ENCODE measurements around the gene MOGAT2.

DNA sequence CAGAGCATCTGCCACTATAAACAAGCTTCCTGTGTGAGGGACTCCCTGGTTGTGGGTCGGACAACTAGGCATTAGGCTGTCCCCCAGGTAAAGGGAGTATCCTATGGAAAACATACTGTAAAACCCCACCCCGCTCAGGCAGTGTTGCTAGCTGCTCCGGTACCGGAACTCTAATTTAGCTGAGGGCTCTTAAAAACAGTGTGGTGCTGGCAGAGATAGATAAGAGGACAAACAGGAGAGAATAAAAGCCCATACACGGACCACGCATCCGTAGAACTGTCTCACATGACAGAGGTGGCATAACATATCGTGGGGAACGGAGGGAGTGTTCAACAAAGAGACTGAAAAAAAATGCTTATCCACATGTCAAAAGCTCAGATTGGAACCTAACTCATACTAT, 3.4 kb upstream of the MOGAT2 start:
- TF ChIP-seq RXRA (CRISPR knock-in tag; IDR thresholded peaks at IDR 0.05): no peak
- no peak for TF ChIP-seq RFX5 (IDR thresholded peaks at IDR 0.05; ENCODE audit: low read depth, low read length)
- TF ChIP-seq, protein P1, sequence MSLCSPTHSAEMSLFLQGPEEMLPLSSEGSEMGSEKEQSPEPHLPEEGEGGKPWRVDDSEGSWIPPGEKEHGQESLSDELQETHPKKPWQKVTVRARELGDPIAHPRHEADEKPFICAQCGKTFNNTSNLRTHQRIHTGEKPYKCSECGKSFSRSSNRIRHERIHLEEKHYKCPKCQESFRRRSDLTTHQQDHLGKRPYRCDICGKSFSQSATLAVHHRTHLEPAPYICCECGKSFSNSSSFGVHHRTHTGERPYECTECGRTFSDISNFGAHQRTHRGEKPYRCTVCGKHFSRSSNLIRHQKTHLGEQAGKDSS (CRISPR knock-in tag; IDR thresholded peaks at IDR 0.05; ENCODE audit: borderline replicate concordance, low read depth): no peak
- TF ChIP-seq SUZ12 (IDR thresholded peaks at IDR 0.05; ENCODE audit: low read depth, low read length): no peak
- no peak for TF ChIP-seq HOXD1 (CRISPR knock-in tag; IDR thresholded peaks at IDR 0.05)
